GM19035 (cell line): ENCODE data around the gene ESR1.
A peak's percentile ranks its signal among the peaks of the same experiment; 100 is the strongest.
"Not testable (repeated sequence)": the region's sequence is repeated elsewhere in the genome, so short reads cannot be mapped to it uniquely, and the experiment has no call there.

Experiments used
- ATAC-seq: cut with Tn5 transposase; IDR thresholded peaks from one replicate; pipeline ENCODE4 v1.9.1; 2021; ENCODE audit not compliant: unreplicated experiment

ESR1 gene

DNA sequence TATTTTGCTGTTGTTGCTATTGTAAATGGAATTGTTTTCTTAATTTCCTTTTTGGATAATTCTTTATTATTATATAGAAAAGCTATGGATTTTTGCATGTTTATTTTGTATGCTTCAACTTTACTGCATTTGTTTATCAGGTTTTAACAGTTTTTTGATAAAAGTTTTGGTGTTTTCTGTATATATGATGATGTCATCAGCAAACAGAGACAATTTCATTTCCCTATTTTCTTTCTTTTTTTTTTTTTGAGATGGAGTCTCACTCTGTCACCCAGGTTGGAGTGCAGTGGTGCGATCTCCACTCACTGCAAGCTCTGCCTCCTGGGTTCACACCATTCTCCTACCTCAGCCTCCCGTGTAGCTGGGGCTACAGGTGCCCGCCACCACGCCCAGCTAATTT lies 156.9 kb downstream of the ESR1 start:
- ATAC-seq, result not testable (repeated sequence)

DNA sequence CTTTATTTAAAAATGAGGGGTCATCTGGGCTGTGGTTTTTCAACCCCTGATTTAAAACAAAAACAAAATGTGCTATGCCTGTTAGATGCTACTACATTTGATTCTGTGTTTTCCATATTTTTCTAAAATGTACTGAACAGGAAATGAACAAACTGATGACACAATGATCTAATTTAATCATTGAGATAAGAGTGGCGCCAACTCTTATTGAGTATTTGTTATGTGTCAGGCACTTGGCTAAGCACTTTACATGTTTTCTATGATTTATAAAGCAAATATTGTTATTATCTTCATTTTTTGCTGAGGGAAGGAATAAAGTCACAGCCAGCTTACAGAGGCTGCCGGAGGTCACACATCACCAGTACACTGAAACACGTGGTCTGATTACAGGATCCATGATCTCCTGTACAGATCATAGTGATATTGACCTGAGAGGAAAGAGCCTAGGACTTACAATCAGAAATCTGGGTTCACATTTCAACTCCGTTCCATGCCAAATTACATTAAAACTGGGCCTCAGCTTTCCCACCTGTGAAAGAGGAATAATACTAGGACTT lies 166.7 kb downstream of the ESR1 start:
- no peak for ATAC-seq

GRCh38 chr6:151975795-151976194 lies 168.3 kb downstream of the ESR1 start:
- no peak for ATAC-seq

GRCh38 chr6:151988199-151988598 lies 180.7 kb downstream of the ESR1 start:
- ATAC-seq, result not testable (repeated sequence)

GRCh38 chr6:151992091-151992490 lies 184.6 kb downstream of the ESR1 start:
- ATAC-seq, result no peak

GRCh38 chr6:151993364-151993763 lies 185.9 kb downstream of the ESR1 start:
- ATAC-seq, result no peak

DNA sequence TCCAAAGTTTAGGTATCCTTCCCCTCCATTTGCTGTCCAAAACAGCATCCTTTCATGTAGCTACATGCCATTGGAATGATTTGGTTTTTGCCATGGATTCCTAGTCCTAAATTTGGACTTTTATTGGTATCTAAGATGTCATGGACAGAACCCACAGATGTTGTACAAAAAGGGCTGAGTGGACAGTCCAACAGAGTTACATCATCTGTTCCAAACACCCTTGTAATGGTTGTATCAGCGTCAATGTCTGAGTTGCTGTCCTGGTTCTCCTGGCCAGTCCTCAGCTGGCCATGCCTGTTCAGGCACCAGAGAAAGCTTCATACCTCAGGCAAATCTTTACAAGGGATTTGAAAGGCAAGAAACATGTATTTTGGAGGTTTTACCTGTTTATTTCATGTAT lies 191.3 kb downstream of the ESR1 start:
- ATAC-seq, result no peak

DNA sequence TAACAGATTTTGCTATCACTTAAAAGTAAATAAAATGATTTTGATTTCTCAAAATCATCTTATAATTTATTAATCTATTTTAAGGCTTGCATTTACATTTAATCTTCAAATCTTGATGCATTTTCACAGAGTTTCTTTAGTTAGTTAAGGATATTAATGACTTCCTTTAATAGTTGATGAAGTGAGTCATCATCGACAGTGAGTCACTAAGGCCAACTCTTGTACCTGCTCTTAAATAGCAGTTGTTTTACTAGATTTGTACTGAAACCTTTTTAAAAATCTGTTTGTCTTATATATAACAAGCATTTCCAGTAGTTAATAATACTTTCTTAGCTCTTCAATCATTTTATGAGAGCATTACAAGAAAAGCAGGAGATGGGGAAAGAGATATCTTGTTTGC lies 191.7 kb downstream of the ESR1 start:
- no peak for ATAC-seq

DNA sequence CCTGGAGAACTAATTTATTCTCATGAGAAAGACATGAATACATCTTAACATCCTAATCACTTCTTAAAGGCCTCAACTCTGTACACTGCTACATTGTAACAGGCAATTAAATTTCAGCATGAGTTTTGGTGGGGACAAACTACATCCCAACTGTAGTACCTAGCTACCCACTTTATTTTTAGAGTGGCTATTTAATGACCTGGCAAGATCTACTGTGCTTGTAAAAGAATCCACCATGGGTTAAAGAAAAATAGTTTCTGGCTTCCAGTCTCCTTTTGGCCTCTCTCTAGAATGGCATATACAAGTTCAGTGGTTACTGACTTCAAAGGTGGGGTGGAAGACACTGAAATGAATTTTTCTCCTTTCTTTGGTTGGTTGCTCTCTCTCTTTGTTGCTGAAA lies 193.9 kb downstream of the ESR1 start:
- no peak for ATAC-seq

- ATAC-seq, result no peak
Observed at GRCh38 chr6:152002306-152002705, 194.8 kb downstream of the ESR1 start.

DNA sequence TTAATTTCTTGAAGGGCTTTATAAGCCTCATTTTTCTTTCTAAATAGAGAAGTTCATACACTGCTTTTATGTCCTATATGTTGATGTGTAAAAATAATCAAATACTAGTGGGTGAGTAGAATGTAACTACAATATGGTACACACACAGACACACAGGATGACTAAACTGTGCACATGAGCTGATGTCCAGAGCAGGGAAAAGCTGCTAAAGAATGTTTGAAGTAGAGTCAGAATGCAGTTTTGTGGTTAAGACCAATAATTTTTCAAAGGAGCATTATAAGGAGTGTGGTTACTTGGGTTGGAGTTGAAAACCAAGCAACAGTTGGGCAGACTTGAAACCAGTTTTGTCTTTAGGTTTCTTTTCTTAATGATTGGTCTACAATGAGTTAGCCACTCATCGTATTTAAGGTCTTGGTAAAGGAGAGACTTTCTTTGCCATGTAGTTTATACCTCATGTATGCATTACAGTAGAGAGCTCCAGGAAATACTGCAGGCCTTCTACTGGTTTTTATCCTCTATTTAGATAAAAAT lies 196.6 kb downstream of the ESR1 start:
- ATAC-seq, result no peak

- ATAC-seq, result no peak
Observed at GRCh38 chr6:152004896-152005295, 197.4 kb downstream of the ESR1 start.

DNA sequence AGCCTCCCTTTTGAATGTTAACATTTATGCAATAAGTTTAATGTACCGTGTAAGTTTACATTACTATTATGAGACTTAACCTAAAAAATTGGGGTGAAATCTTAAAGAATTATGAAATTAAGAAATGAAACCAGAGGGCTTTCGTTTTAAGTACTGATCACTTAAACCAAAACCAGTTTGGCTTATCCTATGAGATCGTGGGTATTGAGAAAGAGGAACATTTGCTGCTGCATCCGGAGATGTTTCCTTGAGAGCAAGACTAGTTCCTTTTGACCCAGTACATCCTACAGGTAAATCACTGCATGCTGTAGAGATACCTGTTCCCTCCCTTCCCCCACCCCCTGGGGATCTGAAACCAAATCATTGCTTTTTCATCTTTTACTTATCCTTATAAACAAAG lies 201.3 kb downstream of the ESR1 start:
- no peak for ATAC-seq

DNA sequence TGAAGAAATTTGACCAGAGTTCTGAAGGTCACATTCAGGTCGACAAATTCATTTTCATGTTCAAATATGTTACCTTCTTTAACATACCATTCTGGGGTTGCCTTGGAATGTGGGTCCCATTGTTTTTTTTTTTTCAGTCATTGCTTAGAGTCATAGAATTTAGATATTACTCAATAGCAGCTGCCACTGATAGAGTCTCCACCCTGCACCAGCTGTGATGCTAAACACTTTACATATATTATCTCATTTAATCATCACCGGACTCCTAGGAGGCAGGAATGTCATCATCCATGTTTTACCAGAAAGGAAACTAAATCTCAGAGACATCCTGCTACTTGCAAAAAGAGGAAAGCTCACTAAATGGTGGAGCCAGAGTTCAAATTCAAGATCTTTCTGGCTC lies 204.7 kb downstream of the ESR1 start:
- ATAC-seq, result no peak

GRCh38 chr6:152018876-152019275 lies 211.4 kb downstream of the ESR1 start:
- ATAC-seq, result no peak

DNA sequence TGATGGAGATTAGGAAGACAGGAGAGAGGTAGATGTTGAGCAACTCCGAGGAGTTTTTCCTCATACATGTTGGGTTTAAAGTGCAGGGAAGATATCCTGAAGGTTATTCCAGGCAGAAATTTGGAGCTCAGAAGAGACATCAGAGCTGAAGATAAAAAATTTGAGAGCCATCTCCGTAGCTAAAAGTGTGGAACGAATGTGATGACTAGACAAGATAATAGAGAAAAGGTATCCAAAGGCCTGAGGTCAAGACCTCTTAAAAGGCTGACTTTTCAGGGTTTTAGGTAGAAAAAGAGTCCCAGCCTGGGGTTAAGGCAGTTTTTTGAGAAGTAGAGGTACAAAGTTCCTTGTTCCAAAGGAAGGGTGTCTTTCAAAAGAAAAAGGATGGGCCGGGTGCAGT lies 214.8 kb downstream of the ESR1 start:
- no peak for ATAC-seq

GRCh38 chr6:152023613-152024012 lies 216.1 kb downstream of the ESR1 start:
- ATAC-seq, result no peak

DNA sequence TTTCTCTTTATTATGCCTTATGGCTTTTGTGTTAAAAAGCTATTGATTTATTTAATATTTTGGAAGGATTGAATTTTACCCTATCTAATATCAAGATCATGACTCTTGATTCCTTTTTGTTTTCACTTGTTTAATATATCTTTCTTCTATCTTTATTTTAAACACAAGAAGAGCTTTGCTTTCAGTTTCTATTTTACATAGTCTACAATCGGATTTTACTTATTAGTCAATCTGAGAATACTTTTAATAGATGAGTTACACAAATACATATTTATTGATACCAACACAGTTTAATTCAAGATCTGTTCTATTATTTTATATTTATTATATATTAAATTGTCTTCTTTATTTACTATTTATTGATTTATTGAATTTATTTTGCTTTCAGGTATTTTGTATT lies 218.8 kb downstream of the ESR1 start:
- ATAC-seq, result peak; percentile 65

GRCh38 chr6:152026744-152027143 lies 219.3 kb downstream of the ESR1 start:
- ATAC-seq, result not testable (repeated sequence)

- not testable (repeated sequence) for ATAC-seq
Observed at GRCh38 chr6:152033765-152034164, 226.3 kb downstream of the ESR1 start.

GRCh38 chr6:152034631-152035030 lies 227.1 kb downstream of the ESR1 start:
- no peak for ATAC-seq

DNA sequence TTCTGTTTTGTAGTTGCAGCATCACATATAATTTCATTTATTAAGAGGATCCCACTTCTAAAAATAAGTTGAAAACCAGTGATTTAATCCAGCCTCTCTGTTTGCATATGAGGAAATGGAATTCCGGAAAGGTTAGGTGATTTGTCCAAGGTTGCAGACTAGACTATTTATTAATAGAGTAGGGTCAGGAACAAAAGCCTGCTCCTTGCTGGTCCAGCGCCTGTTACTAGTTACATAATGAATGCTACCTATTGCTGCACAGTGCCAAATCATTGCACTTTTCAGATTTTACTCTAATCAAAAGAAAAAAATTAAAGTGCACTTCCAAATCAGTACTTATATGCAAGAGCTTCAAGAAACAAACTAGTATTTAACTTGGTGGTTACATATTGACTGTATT lies 238.6 kb downstream of the ESR1 start:
- ATAC-seq, result no peak

GRCh38 chr6:152048921-152049320 lies 241.4 kb downstream of the ESR1 start:
- no peak for ATAC-seq
